GM19463 (cell line): ENCODE data around the gene LMNB1.

Experiments
- ATAC-seq: cut with Tn5 transposase; IDR thresholded peaks from one replicate; pipeline ENCODE4 v1.9.1; 2021; ENCODE audit warnings: mild to moderate bottlenecking, moderate library complexity; ENCODE audit not compliant: unreplicated experiment

LMNB1 gene

GRCh38 chr5:126883564-126884245 is 106.8 kb downstream of the LMNB1 start:
- no peak for ATAC-seq

DNA sequence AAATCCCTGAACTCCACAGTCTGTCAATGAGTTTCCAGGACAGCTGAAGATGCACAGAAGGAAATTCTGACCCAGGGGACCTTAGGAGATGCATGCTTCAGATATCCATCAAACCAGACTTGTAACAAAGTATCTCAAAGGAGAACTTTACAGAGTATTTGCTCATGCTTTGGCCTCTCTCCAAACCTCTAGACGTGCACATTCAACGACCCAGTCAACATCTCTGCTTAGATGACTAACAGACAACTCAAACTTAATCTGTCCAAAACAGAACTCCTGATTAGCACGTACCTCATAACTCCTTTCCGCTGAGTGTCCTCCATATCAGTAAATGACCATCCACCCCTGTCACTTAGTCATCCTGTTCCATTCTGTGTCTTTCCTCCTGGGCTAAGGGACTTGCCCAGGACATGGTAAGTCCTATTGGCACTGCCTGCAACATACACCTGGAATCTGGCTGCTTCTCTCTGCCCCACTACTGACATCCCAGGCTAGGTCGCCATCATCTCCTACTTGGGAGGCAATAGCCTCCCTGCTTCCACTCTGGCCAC is 107.4 kb downstream of the LMNB1 start:
- ATAC-seq, result no peak
